Fibroblast of lung (primary cell): Measurements from ENCODE around the gene FBLN1. TPM values are rescaled to one million over a fixed set of nuclear protein-coding genes. Genes with fewer than 3 reads are reported as not detected.

Experiments used
- DNase-seq, 2 donors: peaks; one replicate each; pipeline versions ENCODE4 v3.0.0 to v3.0.0-alpha.2; 2010; ENCODE audit warnings: low read depth in 2 of 2
- H2AFZ ChIP-seq: 2 replicates; pipeline ENCODE4 v1.5.1; 2012; ENCODE audit warnings: low read length, control low read depth, inconsistent platforms
- H3K27ac ChIP-seq: 2 replicates; pipeline ENCODE4 v1.5.1; 2011; ENCODE audit warnings: low read length, control low read depth; ENCODE audit not compliant: insufficient read depth
- H3K27me3 ChIP-seq: 2 replicates; pipeline ENCODE4 v1.5.1; 2011; ENCODE audit warnings: mild to moderate bottlenecking, low read length; ENCODE audit not compliant: control insufficient read depth, insufficient read depth
- H3K36me3 ChIP-seq: 2 replicates; pipeline ENCODE4 v1.5.1; 2011; ENCODE audit warnings: low read length; ENCODE audit not compliant: control insufficient read depth, insufficient read depth
- H3K4me1 ChIP-seq: 2 replicates; pipeline ENCODE4 v1.5.1; 2011; ENCODE audit warnings: low read length; ENCODE audit not compliant: control insufficient read depth, insufficient read depth; ENCODE audit errors: extremely low read depth
- H3K4me2 ChIP-seq: 2 replicates; pipeline ENCODE4 v1.5.1; 2011; ENCODE audit warnings: low read length, control low read depth; ENCODE audit not compliant: insufficient read depth; ENCODE audit errors: extremely low read depth
- H3K4me3 ChIP-seq, 4 experiments: fragments of 200-600 bp in 1 of 4; sonication (generic) in 1 of 4; replicated peaks in 1 of 4; 2 replicates each; pipeline ENCODE4 v1.5.1; 2011 to 2016; ENCODE audit warnings: low read length in 4 of 4, low read depth in 3 of 4, mild to moderate bottlenecking in 3 of 4, control low read depth in 2 of 4, inconsistent platforms in 1 of 4, mixed read lengths in 1 of 4; ENCODE audit not compliant: insufficient read depth in 1 of 4; ENCODE audit errors: control extremely low read depth in 1 of 4
- H3K79me2 ChIP-seq: 2 replicates; pipeline ENCODE4 v1.5.1; 2012; ENCODE audit warnings: mild to moderate bottlenecking, low read length, inconsistent platforms; ENCODE audit not compliant: control insufficient read depth, insufficient read depth
- H3K9ac ChIP-seq: 2 replicates; pipeline ENCODE4 v1.5.1; 2011; ENCODE audit warnings: mild to moderate bottlenecking, low read length, control low read depth; ENCODE audit not compliant: insufficient read depth
- H3K9me3 ChIP-seq: 2 replicates; pipeline ENCODE4 v1.5.1; 2012; ENCODE audit warnings: low read depth, low read length; ENCODE audit not compliant: control insufficient read depth, insufficient read depth
- H4K20me1 ChIP-seq: 2 replicates; pipeline ENCODE4 v1.5.1; 2011; ENCODE audit warnings: low read length; ENCODE audit not compliant: control insufficient read depth, insufficient read depth; ENCODE audit errors: extremely low read depth
- CTCF ChIP-seq, 2 donors: IDR thresholded peaks in 1 of 2; conservative IDR thresholded peaks in 1 of 2; 1 replicate in 1 of 2; 2 replicates in 1 of 2; pipeline ENCODE4 v1.5.1; 2011 to 2012; ENCODE audit warnings: low read length in 2 of 2, control low read depth in 1 of 2, inconsistent platforms in 1 of 2, low read depth in 1 of 2, mild to moderate bottlenecking in 1 of 2
- EZH2 ChIP-seq: IDR thresholded peaks from 2 replicates; pipeline ENCODE4 v1.5.1; 2012; ENCODE audit warnings: low read length, control low read depth, mild to moderate bottlenecking; ENCODE audit errors: missing control alignments
- polyA plus RNA-seq, 2 donors: library from polyadenylated mRNA; depleted of rRNA in 1 of 2; stranded (reverse) in 1 of 2; unstranded in 1 of 2; fragments of >200 nt; gene quantifications; 2 replicates each; pipeline ENCODE4 v1.2.1, GENCODE V29; 2011 to 2012; ENCODE audit warnings: missing spikeins in 1 of 2
- total RNA-seq: library from RNA; depleted of rRNA; stranded (reverse); fragments of >200 nt; gene quantifications from 2 replicates; pipeline ENCODE4 v1.2.1, GENCODE V29; 2014

FBLN1 gene
- total and polyA plus RNA-seq, 2 donors (not counting 1 experiment from before 2014, with no cell fraction given) = 134 to 270 TPM

GRCh38 chr22:45564349-45565030 is 61.8 kb downstream of the FBLN1 start:
- H3K9ac ChIP-seq = no peak overlapping the region
- TF ChIP-seq CTCF (conservative IDR thresholded peaks at IDR 0.05 in 1 of 2, IDR thresholded peaks at IDR 0.05 in 1 of 2; ENCODE audit: low read depth in 1 of 2, low read length in 2 of 2) (no peak), EZH2 (no peak)
- no peak overlapping the region for H3K27ac ChIP-seq
- no peak overlapping the region for H2AFZ ChIP-seq
- no peaks in the 10 kb centered on the region for H4K20me1 ChIP-seq
- H3K4me2 ChIP-seq = no peak overlapping the region
- DNase-seq = no peak
- no peaks in the 10 kb centered on the region for H3K4me1 ChIP-seq
- no peaks in the 10 kb centered on the region for H3K9me3 ChIP-seq
- H3K79me2 ChIP-seq = no peaks in the 10 kb centered on the region
- H3K36me3 ChIP-seq = no peaks in the 10 kb centered on the region
- H3K27me3 ChIP-seq = peaks cover 5% of the 10 kb centered on the region
- H3K4me3 ChIP-seq = no peak overlapping the region

- no peak for DNase-seq
- Histone ChIP-seq H3K9ac (no peak overlapping the region), H3K4me1 (no peaks in the 10 kb centered on the region), H3K36me3 (no peaks in the 10 kb centered on the region), H3K4me3 (no peak overlapping the region), H2AFZ (no peak overlapping the region), H4K20me1 (no peaks in the 10 kb centered on the region), H3K9me3 (no peaks in the 10 kb centered on the region), H3K4me2 (no peak overlapping the region), H3K79me2 (no peaks in the 10 kb centered on the region), H3K27me3 (peaks cover 5% of the 10 kb centered on the region), H3K27ac (no peak overlapping the region)
- no peak for TF ChIP-seq CTCF (conservative IDR thresholded peaks at IDR 0.05 in 1 of 2, IDR thresholded peaks at IDR 0.05 in 1 of 2; ENCODE audit: low read depth in 1 of 2, low read length in 2 of 2)
- no peak for TF ChIP-seq EZH2
Observed at GRCh38 chr22:45565171-45565570, 62.5 kb downstream of the FBLN1 start.

- DNase-seq = no peak
- no peaks in the 10 kb centered on the region for H3K9me3 ChIP-seq
Observed at GRCh38 chr22:45565973-45566372, 63.3 kb downstream of the FBLN1 start.

More at GRCh38 chr22:45565973-45566372, 63.3 kb downstream of the FBLN1 start:
- no peak for TF ChIP-seq CTCF (conservative IDR thresholded peaks at IDR 0.05 in 1 of 2, IDR thresholded peaks at IDR 0.05 in 1 of 2; ENCODE audit: low read depth in 1 of 2, low read length in 2 of 2)
- no peak for TF ChIP-seq EZH2
- Histone ChIP-seq H3K4me2 (no peak overlapping the region), H2AFZ (no peak overlapping the region), H3K9ac (no peak overlapping the region), H3K27ac (no peak overlapping the region), H3K27me3 (peaks cover 5% of the 10 kb centered on the region), H3K4me1 (no peaks in the 10 kb centered on the region), H3K79me2 (no peaks in the 10 kb centered on the region), H3K4me3 (no peak overlapping the region), H4K20me1 (no peaks in the 10 kb centered on the region), H3K36me3 (no peaks in the 10 kb centered on the region)
